Measurements from ENCODE around the gene CCDC187. TPM values are rescaled to one million over a fixed set of nuclear protein-coding genes. Genes with fewer than 3 reads are reported as not detected.

The CCDC187 gene
- total and polyA plus RNA-seq, 4 donors: 2.0 to 16.8 (median 6.8) TPM

GRCh38 chr9:136329636-136330405 lies 25.9 kb upstream of the CCDC187 start:
- Histone ChIP-seq H3K27me3 (ENCODE audit: control insufficient read depth in 3 of 3, insufficient read depth in 3 of 3, low read length in 2 of 3) (no peaks in the 10 kb centered on the region), H3K27ac (ENCODE audit: low read depth in 1 of 2, low read length in 1 of 2) (peak overlapping the region in 1 of 2 donors; percentile 41), H3K4me1 (ENCODE audit: control insufficient read depth in 5 of 5, insufficient read depth in 5 of 5, low read length in 5 of 5) (peaks cover 8 to 48% (median 21%) of the 10 kb centered on the region in 5 donors), H3K36me3 (ENCODE audit: control insufficient read depth in 4 of 4, insufficient read depth in 4 of 4, low read length in 4 of 4) (peaks cover 0 to 5% (median 2%) of the 10 kb centered on the region in 4 donors), H3K9ac (ENCODE audit: insufficient read depth in 1 of 2, low read length in 2 of 2) (peak overlapping the region; percentile 16 to 23), H3K4me3 (no peak overlapping the region), H3K9me3 (ENCODE audit: control insufficient read depth in 4 of 4, insufficient read depth in 3 of 4, low read length in 3 of 4) (no peaks in the 10 kb centered on the region)
- ATAC-seq (ENCODE audit: insufficient read depth, low FRiP score) (no peak), DNase-seq (no peak)
- 88 to 94% methylated on average over 22 to 23 of the region's 23 CpGs for WGBS, 2 donors
- TF ChIP-seq CTCF (IDR thresholded peaks at IDR 0.05; ENCODE audit: control extremely low read depth, extremely low read depth): no peak

- 70 to 81% methylated on average over 19 of the region's 19 CpGs for WGBS, 2 donors
- H3K36me3 ChIP-seq (ENCODE audit: control insufficient read depth in 4 of 4, insufficient read depth in 4 of 4, low read length in 4 of 4): peaks cover 0 to 5% (median 2%) of the 10 kb centered on the region in 4 donors
- TF ChIP-seq CTCF (IDR thresholded peaks at IDR 0.05; ENCODE audit: control extremely low read depth, extremely low read depth): no peak
- H3K9me3 ChIP-seq (ENCODE audit: control insufficient read depth in 4 of 4, insufficient read depth in 3 of 4, low read length in 3 of 4): no peaks in the 10 kb centered on the region
- ATAC-seq (ENCODE audit: insufficient read depth, low FRiP score) (no peak), DNase-seq (peak in 1 of 3 donors; percentile 53)
- no peaks in the 10 kb centered on the region for H3K27me3 ChIP-seq (ENCODE audit: control insufficient read depth in 3 of 3, insufficient read depth in 3 of 3, low read length in 2 of 3)
- peak overlapping the region in 1 of 2 donors; percentile 41 for H3K27ac ChIP-seq (ENCODE audit: low read depth in 1 of 2, low read length in 1 of 2)
- peak overlapping the region; percentile 1 for H3K4me3 ChIP-seq
- peak overlapping the region; percentile 16 to 75 for H3K9ac ChIP-seq (ENCODE audit: insufficient read depth in 1 of 2, low read length in 2 of 2)
- H3K4me1 ChIP-seq (ENCODE audit: control insufficient read depth in 5 of 5, insufficient read depth in 5 of 5, low read length in 5 of 5): peaks cover 8 to 54% (median 27%) of the 10 kb centered on the region in 5 donors
Measured at GRCh38 chr9:136329211-136329627, 25.3 kb upstream of the CCDC187 start.

GRCh38 chr9:136328622-136329041 lies 24.7 kb upstream of the CCDC187 start:
- H3K9me3 ChIP-seq (ENCODE audit: control insufficient read depth in 4 of 4, insufficient read depth in 3 of 4, low read length in 3 of 4): no peaks in the 10 kb centered on the region
- WGBS, 2 donors: 12 to 23% methylated on average over 15 of the region's 15 CpGs
- peak; percentile 84 to 89 (median 86) for DNase-seq
- no peaks in the 10 kb centered on the region for H3K27me3 ChIP-seq (ENCODE audit: control insufficient read depth in 3 of 3, insufficient read depth in 3 of 3, low read length in 2 of 3)
- H3K4me1 ChIP-seq (ENCODE audit: control insufficient read depth in 5 of 5, insufficient read depth in 5 of 5, low read length in 5 of 5): peaks cover 10 to 59% (median 28%) of the 10 kb centered on the region in 5 donors
- no peak for TF ChIP-seq CTCF (IDR thresholded peaks at IDR 0.05; ENCODE audit: control extremely low read depth, extremely low read depth)
- no peak for ATAC-seq (ENCODE audit: insufficient read depth, low FRiP score)
- peaks cover 0 to 5% (median 2%) of the 10 kb centered on the region in 4 donors for H3K36me3 ChIP-seq (ENCODE audit: control insufficient read depth in 4 of 4, insufficient read depth in 4 of 4, low read length in 4 of 4)
- H3K4me3 ChIP-seq: peak overlapping the region; percentile 1
- H3K27ac ChIP-seq (ENCODE audit: low read depth in 1 of 2, low read length in 1 of 2): peak overlapping the region; percentile 28 to 41
- H3K9ac ChIP-seq (ENCODE audit: insufficient read depth in 1 of 2, low read length in 2 of 2): peak overlapping the region in 1 of 2 donors; percentile 76
